Neural progenitor cell (in vitro differentiated cells): ENCODE measurements around the gene DNAJC15.

Experiments
- CTCF ChIP-seq: fragments of 200-600 bp; sonication (generic); IDR thresholded peaks from 2 replicates; pipeline ENCODE4 v1.5.1; 2017; ENCODE audit warnings: antibody characterized with exemption, mild to moderate bottlenecking
- EZH2 ChIP-seq: fragments of 200-600 bp; sonication (generic); IDR thresholded peaks from 2 replicates; pipeline ENCODE4 v1.6.1; 2017; ENCODE audit warnings: antibody characterized with exemption, mild to moderate bottlenecking, moderate library complexity

GRCh38 chr13:43002021-43002420 is 21.4 kb upstream of the DNAJC15 start:
- TF ChIP-seq CTCF (no peak), EZH2 (no peak)
